SK-N-MC (cell line): ENCODE data around the gene PROSER3.

Experiments
- DNase-seq: peaks from one replicate; pipeline ENCODE4 v3.0.0-alpha.2; 2011; ENCODE audit warnings: low read depth, low spot score
- H3K27ac ChIP-seq: fragments of 200-600 bp; sonication (generic); 2 replicates; pipeline ENCODE4 v1.5.1; 2016; ENCODE audit warnings: mixed run types
- H3K36me3 ChIP-seq: fragments of 200-600 bp; sonication (generic); 2 replicates; pipeline ENCODE4 v1.6.1; 2017; ENCODE audit warnings: antibody characterized with exemption, low read length, mixed read lengths; ENCODE audit not compliant: insufficient read depth
- H3K4me3 ChIP-seq: fragments of 200-600 bp; sonication (generic); 2 replicates; pipeline ENCODE4 v1.5.1; 2016
- H3K9ac ChIP-seq: fragments of 200-600 bp; sonication (generic); 2 replicates; pipeline ENCODE4 v1.8.0; 2017; ENCODE audit warnings: mixed run types, mixed read lengths; ENCODE audit not compliant: insufficient read length
- H3K9me3 ChIP-seq: fragments of 200-600 bp; sonication (generic); 2 replicates; pipeline ENCODE4 v1.6.1; 2017; ENCODE audit warnings: low read depth, mild to moderate bottlenecking, antibody characterized with exemption, low read length, moderate library complexity, mixed read lengths
- EZH2 ChIP-seq: fragments of 200-600 bp; sonication (generic); IDR thresholded peaks from one replicate; pipeline ENCODE4 v1.6.1; 2017; ENCODE audit warnings: antibody characterized with exemption
- FOXP2 ChIP-seq: optimal IDR thresholded peaks from 2 replicates; pipeline ENCODE3; 2011; ENCODE audit warnings: mild to moderate bottlenecking, moderate library complexity; ENCODE audit not compliant: insufficient read depth; ENCODE audit errors: extremely low read length, control extremely low read depth
- POLR2AphosphoS5 ChIP-seq: IDR thresholded peaks from 2 replicates; pipeline ENCODE4 v1.6.1; 2012; ENCODE audit warnings: mild to moderate bottlenecking, low read depth, low read length, borderline replicate concordance

Gene PROSER3

GRCh38 chr19:35727053-35727955 is 30.7 kb upstream of the PROSER3 start:
- Histone ChIP-seq H3K9ac (no peak overlapping the region), H3K27ac (no peak overlapping the region), H3K4me3 (no peak overlapping the region), H3K9me3 (no peaks in the 10 kb centered on the region), H3K36me3 (peaks cover 84% of the 10 kb centered on the region; the same call in 1 of the 2 replicates)
- DNase-seq, result no peak
- TF ChIP-seq FOXP2 (no peak), EZH2 (no peak), POLR2AphosphoS5 (no peak)

GRCh38 chr19:35727956-35728706 is 29.8 kb upstream of the PROSER3 start:
- H3K9me3 ChIP-seq, result no peaks in the 10 kb centered on the region
- H3K27ac ChIP-seq, result no peak overlapping the region
- TF ChIP-seq EZH2 (no peak), FOXP2 (no peak), POLR2AphosphoS5 (no peak)
- H3K4me3 ChIP-seq, result no peak overlapping the region
- no peak overlapping the region for H3K9ac ChIP-seq
- DNase-seq, result no peak
- peaks cover 80% of the 10 kb centered on the region; the same call in 1 of the 2 replicates for H3K36me3 ChIP-seq

- H3K36me3 ChIP-seq, result peaks cover 71% of the 10 kb centered on the region; the same call in 1 of the 2 replicates
- H3K9ac ChIP-seq, result no peak overlapping the region
- DNase-seq, result no peak
- no peak overlapping the region for H3K4me3 ChIP-seq
- no peak overlapping the region for H3K27ac ChIP-seq
- no peaks in the 10 kb centered on the region for H3K9me3 ChIP-seq
- TF ChIP-seq FOXP2 (no peak), POLR2AphosphoS5 (no peak), EZH2 (no peak)
Observed at GRCh38 chr19:35729021-35729420, 29.0 kb upstream of the PROSER3 start.

- no peak overlapping the region for H3K4me3 ChIP-seq
- no peaks in the 10 kb centered on the region for H3K9me3 ChIP-seq
- no peak for DNase-seq
- no peak overlapping the region for H3K9ac ChIP-seq
- H3K27ac ChIP-seq, result no peak overlapping the region
- TF ChIP-seq POLR2AphosphoS5 (no peak), FOXP2 (no peak), EZH2 (no peak)
- peaks cover 69% of the 10 kb centered on the region; the same call in 1 of the 2 replicates for H3K36me3 ChIP-seq
Observed at GRCh38 chr19:35729763-35730162, 28.2 kb upstream of the PROSER3 start.

- DNase-seq, result no peak
- Histone ChIP-seq H3K27ac (no peak overlapping the region), H3K9ac (no peak overlapping the region), H3K36me3 (peaks cover 65% of the 10 kb centered on the region; the same call in 1 of the 2 replicates), H3K4me3 (no peak overlapping the region), H3K9me3 (no peaks in the 10 kb centered on the region)
- TF ChIP-seq POLR2AphosphoS5, result no peak
- no peak for TF ChIP-seq FOXP2
- no peak for TF ChIP-seq EZH2
Observed at GRCh38 chr19:35730326-35730725, 27.6 kb upstream of the PROSER3 start.

GRCh38 chr19:35731353-35731752 is 26.6 kb upstream of the PROSER3 start:
- Histone ChIP-seq H3K36me3 (peaks cover 55% of the 10 kb centered on the region; the same call in 1 of the 2 replicates), H3K27ac (no peak overlapping the region), H3K9ac (no peak overlapping the region), H3K4me3 (no peak overlapping the region), H3K9me3 (no peaks in the 10 kb centered on the region)
- no peak for TF ChIP-seq POLR2AphosphoS5
- TF ChIP-seq EZH2, result no peak
- no peak for TF ChIP-seq FOXP2
- no peak for DNase-seq

GRCh38 chr19:35731779-35732405 is 26.1 kb upstream of the PROSER3 start:
- H3K27ac ChIP-seq, result no peak overlapping the region
- no peak for TF ChIP-seq POLR2AphosphoS5
- TF ChIP-seq EZH2, result no peak
- TF ChIP-seq FOXP2, result no peak
- no peak for DNase-seq

GRCh38 chr19:35732540-35733179 is 25.3 kb upstream of the PROSER3 start:
- TF ChIP-seq EZH2 (no peak), FOXP2 (no peak), POLR2AphosphoS5 (no peak)
- Histone ChIP-seq H3K27ac (no peak overlapping the region), H3K9me3 (no peaks in the 10 kb centered on the region), H3K9ac (no peak overlapping the region), H3K4me3 (no peak overlapping the region), H3K36me3 (peaks cover 55% of the 10 kb centered on the region; the same call in 1 of the 2 replicates)
- DNase-seq, result no peak

More at GRCh38 chr19:35731779-35732405, 26.1 kb upstream of the PROSER3 start:
- H3K4me3 ChIP-seq, result no peak overlapping the region
- no peaks in the 10 kb centered on the region for H3K9me3 ChIP-seq
- H3K36me3 ChIP-seq, result peaks cover 56% of the 10 kb centered on the region; the same call in 1 of the 2 replicates
- no peak overlapping the region for H3K9ac ChIP-seq
